Endothelial cell of umbilical vein (primary cell): Measurements from ENCODE around the gene MGAT4A. TPM values are rescaled to one million over a fixed set of nuclear protein-coding genes. Genes with fewer than 3 reads are reported as not detected.

Experiments
- BruUV-seq: library from RNA; stranded (reverse); fragments of 400-500 nt; replicated peaks from 2 replicates; lab custom pipeline; 2021; lab: Mats Ljungman, UMichigan
- CTCF ChIA-PET: fragments of 300-600, 350-600 bp; sonication (Branson Sonifier 250); formaldehyde crosslinking; loops from one replicate; lab custom pipeline; 2021; ENCODE audit warnings: antibody characterized with exemption, inconsistent platforms; lab: Charles Lee
- POLR2A ChIA-PET: fragments of 300-600, 350-600 bp; sonication (Branson Sonifier 250); formaldehyde crosslinking; loops from one replicate; lab custom pipeline; 2021; ENCODE audit warnings: antibody characterized with exemption, inconsistent platforms; lab: Charles Lee
- DNase-seq: peaks from one replicate; pipeline ENCODE4 v3.0.0-alpha.2; 2011; ENCODE audit warnings: low read depth, low spot score
- FAIRE-seq: peaks from 2 replicates; lab custom pipeline; 2011; peaks lifted over from hg19 to GRCh38; lab: Jason Lieb, UNC
- H2AFZ ChIP-seq: 2 replicates; pipeline ENCODE4 v1.6.0; 2012; ENCODE audit warnings: low read depth, low read length, control low read depth, inconsistent platforms
- H3K27ac ChIP-seq: 2 replicates; pipeline ENCODE4 v1.5.1; 2011; ENCODE audit warnings: low read depth, mild to moderate bottlenecking, control low read depth, low read length, moderate library complexity; ENCODE audit not compliant: insufficient read depth
- H3K27me3 ChIP-seq, 2 experiments: 2 replicates each; pipeline versions ENCODE4 v1.6.0 to v1.6.1; 2011; ENCODE audit warnings: low read length in 2 of 2, mixed read lengths in 1 of 2; ENCODE audit not compliant: control insufficient read depth in 2 of 2, insufficient read depth in 2 of 2
- H3K36me3 ChIP-seq, 2 experiments: 2 replicates in 1 of 2; 3 replicates in 1 of 2; pipeline ENCODE4 v1.5.1; 2011; ENCODE audit warnings: low read length in 2 of 2, mild to moderate bottlenecking in 1 of 2, moderate library complexity in 1 of 2; ENCODE audit not compliant: control insufficient read depth in 2 of 2, insufficient read depth in 2 of 2; ENCODE audit errors: extremely low read depth in 1 of 2
- H3K4me1 ChIP-seq: 3 replicates; pipeline ENCODE4 v1.5.1; 2011; ENCODE audit warnings: mild to moderate bottlenecking, low read length; ENCODE audit not compliant: control insufficient read depth, insufficient read depth; ENCODE audit errors: extremely low read depth
- H3K4me2 ChIP-seq: 2 replicates; pipeline ENCODE4 v1.6.1; 2011; ENCODE audit warnings: low read length, control low read depth, mixed read lengths; ENCODE audit not compliant: insufficient read depth
- H3K4me3 ChIP-seq, 3 experiments: fragments of 200-600 bp in 1 of 3; sonication (generic), shearing (Covaris generic) in 1 of 3; replicated peaks in 1 of 3; 2 replicates each; pipeline ENCODE4 v1.5.1; 2011 to 2016; ENCODE audit warnings: control low read depth in 3 of 3, low read length in 3 of 3, mild to moderate bottlenecking in 2 of 3, inconsistent platforms in 1 of 3, low read depth in 1 of 3, moderate library complexity in 1 of 3; ENCODE audit not compliant: insufficient read depth in 1 of 3
- H3K79me2 ChIP-seq: 2 replicates; pipeline ENCODE4 v1.6.0; 2012; ENCODE audit warnings: low read length, inconsistent platforms; ENCODE audit not compliant: control insufficient read depth, insufficient read depth
- H3K9ac ChIP-seq: replicated peaks from 2 replicates; pipeline ENCODE3; 2011; ENCODE audit warnings: low read length, control low read depth; ENCODE audit not compliant: insufficient read depth; ENCODE audit errors: extremely low read depth
- H3K9me1 ChIP-seq: replicated peaks from 3 replicates; pipeline ENCODE4 v1.6.0; 2011; ENCODE audit warnings: mild to moderate bottlenecking, low read length; ENCODE audit not compliant: control insufficient read depth, insufficient read depth; ENCODE audit errors: extremely low read depth
- H3K9me3 ChIP-seq: replicated peaks from 2 replicates; pipeline ENCODE4 v1.5.1; 2012; ENCODE audit warnings: low read length, inconsistent platforms; ENCODE audit not compliant: control insufficient read depth, insufficient read depth
- H4K20me1 ChIP-seq: replicated peaks from 2 replicates; pipeline ENCODE3; 2011; ENCODE audit warnings: mild to moderate bottlenecking, low read length; ENCODE audit not compliant: control insufficient read depth, insufficient read depth; ENCODE audit errors: extremely low read depth
- EZH2 ChIP-seq: IDR thresholded peaks from 2 replicates; pipeline ENCODE4 v1.6.1; 2012; ENCODE audit warnings: borderline replicate concordance, low read depth, mild to moderate bottlenecking, moderate library complexity, low read length, inconsistent platforms; ENCODE audit not compliant: severe bottlenecking
- FOS ChIP-seq: IDR thresholded peaks from 2 replicates; pipeline ENCODE4 v1.6.1; 2011; ENCODE audit warnings: mild to moderate bottlenecking, low read length, moderate library complexity, borderline replicate concordance; ENCODE audit not compliant: insufficient read depth
- GATA2 ChIP-seq: IDR thresholded peaks from 2 replicates; pipeline ENCODE4 v1.7.0; 2011; ENCODE audit warnings: low read depth, mild to moderate bottlenecking, moderate library complexity, mixed read lengths, low read length; ENCODE audit not compliant: insufficient read length, insufficient read depth
- JUN ChIP-seq: IDR thresholded peaks from 2 replicates; pipeline ENCODE4 v1.6.1; 2011; ENCODE audit warnings: borderline replicate concordance, low read depth; ENCODE audit not compliant: insufficient read length, insufficient read depth
- MYC ChIP-seq: IDR thresholded peaks from one replicate; pipeline ENCODE4 v1.6.1; 2011; ENCODE audit warnings: mild to moderate bottlenecking, low read depth, low read length
- POLR2A ChIP-seq: IDR thresholded peaks from 2 replicates; pipeline ENCODE4 v1.6.1; 2012; ENCODE audit warnings: low read depth, mild to moderate bottlenecking, control low read depth, low read length
- POLR2AphosphoS5 ChIP-seq: IDR thresholded peaks from 2 replicates; pipeline ENCODE4 v1.6.1; 2012; ENCODE audit warnings: low read depth, mild to moderate bottlenecking, control low read depth, low read length, moderate library complexity; ENCODE audit not compliant: insufficient read depth
- dilution Hi-C: fragments of 300-500 bp; cut with MboI; formaldehyde crosslinking; loops from one replicate; pipeline ENCODE4 v1.15.0; 2019; ENCODE audit warnings: low sequenced_read_pairs; ENCODE audit not compliant: extremely low pct_ligation_motif_present
- intact Hi-C: fragments of 100-400 bp; cut with micrococcal nuclease; formaldehyde crosslinking; loops from one replicate; pipeline ENCODE4 v1.10.0; 2022
- polyA plus RNA-seq, 4 experiments: library from polyadenylated mRNA; depleted of rRNA in 3 of 4; stranded (reverse) in 3 of 4; unstranded in 1 of 4; fragments of >200 nt; gene quantifications; 2 replicates each; pipeline versions ENCODE4 v1.2.1 to v1.2.3, GENCODE V29; 2011 to 2012; ENCODE audit warnings: missing spikeins in 1 of 4
- total RNA-seq: library from RNA; stranded (reverse); gene quantifications from 2 replicates; pipeline ENCODE4 v1.2.3, GENCODE V29; 2021

Gene MGAT4A
- total and polyA plus RNA-seq, 2 donors (not counting 3 experiments of a cell fraction or from before 2014, with no cell fraction given): 9.2 to 42.2 TPM

DNA sequence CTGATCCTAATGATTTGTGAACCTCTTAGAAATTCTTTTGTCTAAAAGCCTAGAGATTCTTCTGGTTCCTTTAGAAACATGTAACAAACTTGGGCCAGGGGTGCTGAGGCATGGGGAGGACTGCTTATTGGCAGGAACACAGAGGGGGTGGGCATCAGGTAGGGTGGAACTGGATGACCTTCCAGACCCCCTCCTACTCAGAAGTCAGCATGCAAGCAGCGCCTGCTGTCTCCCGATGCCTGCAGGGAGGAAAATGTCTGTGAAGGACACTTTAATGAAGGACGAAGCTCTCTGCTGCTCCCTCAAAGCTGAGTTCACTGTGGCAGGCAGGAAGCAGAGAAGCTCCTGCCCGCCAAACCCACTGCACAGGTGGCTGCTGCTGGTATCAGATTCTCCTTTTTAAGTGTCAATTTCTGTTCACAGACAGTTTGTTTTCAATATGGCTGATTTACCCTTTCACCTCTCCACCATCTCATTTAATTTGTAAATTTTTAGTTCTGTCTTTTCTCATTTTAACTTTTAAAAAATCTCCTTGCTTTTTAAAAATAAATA, 142.0 kb downstream of the MGAT4A start:
- Histone ChIP-seq H3K27ac (no peak overlapping the region), H3K27me3 (no peaks in the 10 kb centered on the region), H3K9me3 (no peaks in the 10 kb centered on the region), H3K9me1 (no peaks in the 10 kb centered on the region), H3K9ac (no peak overlapping the region), H3K4me1 (no peaks in the 10 kb centered on the region), H3K36me3 (peaks cover 0 to 10% of the 10 kb centered on the region in 2 experiments), H4K20me1 (no peaks in the 10 kb centered on the region), H3K4me3 (no peak overlapping the region), H3K79me2 (no peaks in the 10 kb centered on the region), H2AFZ (no peak overlapping the region), H3K4me2 (no peak overlapping the region)
- intact Hi-C loops: no loop called here
- no peak for TF ChIP-seq EZH2
- TF ChIP-seq FOS: no peak
- no peak for TF ChIP-seq POLR2A
- no peak for TF ChIP-seq GATA2
- no peak for TF ChIP-seq MYC
- TF ChIP-seq POLR2AphosphoS5: no peak
- no peak for TF ChIP-seq JUN
- POLR2A ChIA-PET: no interaction called here
- CTCF ChIA-PET: no interaction called here
- dilution Hi-C loops: no loop called here
- FAIRE-seq (no peak), DNase-seq (no peak)
- BruUV-seq: no TSS peak

DNA sequence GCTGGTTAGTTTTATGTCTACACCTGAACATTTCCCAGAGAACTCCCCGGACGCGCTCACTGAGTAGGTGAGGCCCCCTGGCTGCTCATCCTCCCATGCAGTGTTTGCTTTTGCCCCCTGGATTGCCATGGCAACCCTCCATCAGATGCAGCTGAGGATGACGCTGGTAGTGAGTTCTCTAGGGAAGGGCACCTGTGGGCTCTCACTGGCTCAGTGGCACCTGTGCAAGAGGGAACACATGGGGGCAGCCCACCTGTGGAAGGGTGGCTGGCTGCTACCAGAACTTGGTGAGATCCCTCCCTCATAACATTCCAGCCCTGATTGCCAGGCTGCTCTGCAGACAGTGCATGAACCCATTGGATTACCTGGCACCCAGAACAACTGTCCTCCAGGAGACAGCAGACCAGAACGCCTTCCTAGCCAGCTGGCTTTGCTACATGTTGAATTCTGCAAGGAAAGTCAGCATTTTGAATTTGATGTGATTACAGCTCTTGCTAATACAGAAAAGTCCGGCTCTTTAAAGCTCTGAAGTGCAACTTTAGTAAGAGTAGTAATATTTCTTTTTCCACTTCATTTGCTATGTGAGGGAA, 144.3 kb downstream of the MGAT4A start:
- Histone ChIP-seq H3K4me3 (no peak overlapping the region), H3K27me3 (no peaks in the 10 kb centered on the region), H3K4me1 (no peaks in the 10 kb centered on the region), H4K20me1 (no peaks in the 10 kb centered on the region), H3K9me3 (no peaks in the 10 kb centered on the region), H3K36me3 (peaks cover 0 to 11% of the 10 kb centered on the region in 2 experiments), H3K4me2 (no peak overlapping the region), H2AFZ (no peak overlapping the region), H3K27ac (no peak overlapping the region), H3K9ac (no peak overlapping the region), H3K9me1 (no peaks in the 10 kb centered on the region), H3K79me2 (no peaks in the 10 kb centered on the region)
- FAIRE-seq (no peak), DNase-seq (no peak)
- no TSS peak for BruUV-seq
- ChIA-PET CTCF (interaction anchor here (0.6 to 2.4 kb wide), 4 partner anchors 12 to 174 kb away, joined by 3 to 8 read pairs (median 5); no protein-coding TSS in a partner anchor), POLR2A (no interaction called here)
- TF ChIP-seq POLR2A (no peak), EZH2 (no peak), POLR2AphosphoS5 (no peak)
- dilution Hi-C loops: no loop called here
- intact Hi-C loops: no loop called here
